PC-9 (cell line): Measurements from ENCODE around the gene PHF21B. TPM values are rescaled to one million over a fixed set of nuclear protein-coding genes. Genes with fewer than 3 reads are reported as not detected.

Source experiments
- BruUV-seq: library from RNA; stranded (reverse); fragments of 400-500 nt; replicated peaks from 2 replicates; lab custom pipeline; 2021; lab: Mats Ljungman, UMichigan
- CTCF ChIA-PET: fragments of 300-600 bp; sonication (Branson Sonifier 250); formaldehyde crosslinking; loops from one replicate; lab custom pipeline; 2022; ENCODE audit warnings: antibody characterized with exemption; lab: Charles Lee
- POLR2A ChIA-PET: fragments of 300-600 bp; sonication (Branson Sonifier 250); formaldehyde crosslinking; loops from one replicate; lab custom pipeline; 2022; ENCODE audit warnings: antibody characterized with exemption; ENCODE audit not compliant: unreplicated experiment; lab: Charles Lee
- DNase-seq, 2 experiments: peaks; one replicate each; pipeline versions ENCODE4 v3.0.0 to v3.0.0-alpha.2; 2015 to 2022; ENCODE audit warnings: mixed read lengths in 1 of 2
- H2AFZ ChIP-seq: fragments of 200-600 bp; sonication (generic); 2 replicates; pipeline ENCODE4 v1.8.1; 2017; ENCODE audit warnings: antibody characterized with exemption
- H3F3A ChIP-seq: fragments of 200-600 bp; sonication (generic); 2 replicates; pipeline ENCODE4 v1.8.1; 2017; ENCODE audit warnings: antibody characterized with exemption, mild to moderate bottlenecking, low read depth; ENCODE audit not compliant: insufficient read depth
- H3K27ac ChIP-seq: fragments of 200-600 bp; sonication (generic); 2 replicates; pipeline ENCODE4 v1.6.1; 2016; ENCODE audit warnings: mixed run types
- H3K27me3 ChIP-seq: fragments of 200-600 bp; sonication (generic); 2 replicates; pipeline ENCODE4 v1.6.1; 2016; ENCODE audit warnings: low read depth, mixed run types; ENCODE audit not compliant: insufficient read depth
- H3K36me3 ChIP-seq: fragments of 200-600 bp; sonication (generic); 2 replicates; pipeline ENCODE4 v1.6.1; 2016; ENCODE audit warnings: low read depth, mixed run types
- H3K4me1 ChIP-seq: fragments of 200-600 bp; sonication (generic); replicated peaks from 2 replicates; pipeline ENCODE4 v1.6.1; 2016; ENCODE audit warnings: mixed run types; ENCODE audit not compliant: insufficient read depth
- H3K4me2 ChIP-seq: fragments of 200-600 bp; sonication (generic); 2 replicates; pipeline ENCODE4 v1.6.1; 2017; ENCODE audit warnings: mixed run types
- H3K4me3 ChIP-seq: fragments of 200-600 bp; sonication (generic); 2 replicates; pipeline ENCODE4 v1.6.1; 2016; ENCODE audit warnings: mixed run types
- H3K79me2 ChIP-seq: fragments of 200-600 bp; sonication (generic); 2 replicates; pipeline ENCODE4 v1.6.1; 2017; ENCODE audit warnings: low read depth, mixed run types
- H3K9me2 ChIP-seq: fragments of 200-600 bp; sonication (generic); 2 replicates; pipeline ENCODE4 v1.8.1; 2017; ENCODE audit warnings: mild to moderate bottlenecking; ENCODE audit not compliant: insufficient read depth
- H3K9me3 ChIP-seq: fragments of 200-600 bp; sonication (generic); 2 replicates; pipeline ENCODE4 v1.8.1; 2016; ENCODE audit warnings: low read depth; ENCODE audit not compliant: insufficient read depth
- H4K20me1 ChIP-seq: fragments of 200-600 bp; sonication (generic); 2 replicates; pipeline ENCODE4 v1.8.1; 2017; ENCODE audit not compliant: insufficient read depth
- EZH2 ChIP-seq: fragments of 200-600 bp; sonication (generic); IDR thresholded peaks from 2 replicates; pipeline ENCODE4 v1.8.0; 2017; ENCODE audit warnings: antibody characterized with exemption, low read depth
- intact Hi-C: fragments of 100-400 bp; cut with micrococcal nuclease; formaldehyde crosslinking; loops from one replicate; pipeline ENCODE4 v1.10.0; 2022; ENCODE audit not compliant: unreplicated experiment
- total RNA-seq: library from RNA; stranded (reverse); gene quantifications from 2 replicates; pipeline ENCODE4 v1.2.3, GENCODE V29; 2021
- TF ChIP-seq, protein P1 (sequence below): fragments of 200-600 bp; sonication (generic); conservative IDR thresholded peaks from 2 replicates; pipeline ENCODE4 v1.6.1; 2017; ENCODE audit warnings: mixed run types, antibody characterized with exemption, mild to moderate bottlenecking, moderate library complexity

The PHF21B gene
- total RNA-seq, 1 experiment from 2014 or later, result not detected

DNA sequence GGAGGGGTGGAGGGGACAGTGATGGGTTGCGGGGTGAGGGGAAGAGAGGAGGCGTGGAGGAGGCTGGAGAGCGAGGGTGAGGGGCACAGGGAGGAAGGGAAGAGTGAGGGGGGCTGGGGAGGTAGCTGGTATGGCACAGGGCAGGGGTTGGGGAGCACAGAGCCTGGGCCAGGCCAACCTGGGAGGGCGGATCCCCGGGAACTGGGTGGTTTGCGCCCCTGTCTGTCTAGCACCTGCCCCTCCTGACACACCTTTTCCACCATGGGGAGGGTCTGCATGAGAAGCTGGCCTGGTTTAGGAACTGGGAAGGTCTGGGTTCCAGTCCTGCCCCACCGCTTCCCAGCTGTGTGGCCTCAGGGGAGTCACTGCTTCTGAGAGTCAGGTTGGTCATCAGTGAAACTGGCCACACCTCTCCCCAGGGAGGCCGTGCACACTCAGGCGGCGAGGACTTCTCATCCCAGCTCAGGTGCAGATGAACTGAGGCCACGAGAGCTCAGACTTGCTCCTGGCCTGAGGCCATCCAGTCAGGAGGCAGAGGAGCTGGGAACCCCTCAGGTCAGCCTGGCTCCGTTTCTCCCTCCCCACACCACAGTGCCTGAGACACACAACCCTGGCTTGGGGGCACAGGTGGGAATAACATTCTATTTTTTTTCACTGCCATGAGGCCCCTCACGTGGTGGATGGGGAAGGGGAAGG, 95.6 kb downstream of the PHF21B start:
- no peak for DNase-seq
- ChIA-PET POLR2A (no interaction called here), CTCF (interaction anchor here (0.6 kb wide), 1 partner anchor 235 kb away, joined by 3 read pairs; no protein-coding TSS in a partner anchor)
- no peaks in the 10 kb centered on the region; the same call in 1 of the 2 replicates for H3K9me3 ChIP-seq
- peaks cover 99% of the 10 kb centered on the region for H3K27me3 ChIP-seq
- no TSS peak for BruUV-seq
- H3K79me2 ChIP-seq, result no peaks in the 10 kb centered on the region
- H3K4me2 ChIP-seq, result no peak overlapping the region
- H3K27ac ChIP-seq, result no peak overlapping the region
- no peak for TF ChIP-seq EZH2
- TF ChIP-seq, protein P1, sequence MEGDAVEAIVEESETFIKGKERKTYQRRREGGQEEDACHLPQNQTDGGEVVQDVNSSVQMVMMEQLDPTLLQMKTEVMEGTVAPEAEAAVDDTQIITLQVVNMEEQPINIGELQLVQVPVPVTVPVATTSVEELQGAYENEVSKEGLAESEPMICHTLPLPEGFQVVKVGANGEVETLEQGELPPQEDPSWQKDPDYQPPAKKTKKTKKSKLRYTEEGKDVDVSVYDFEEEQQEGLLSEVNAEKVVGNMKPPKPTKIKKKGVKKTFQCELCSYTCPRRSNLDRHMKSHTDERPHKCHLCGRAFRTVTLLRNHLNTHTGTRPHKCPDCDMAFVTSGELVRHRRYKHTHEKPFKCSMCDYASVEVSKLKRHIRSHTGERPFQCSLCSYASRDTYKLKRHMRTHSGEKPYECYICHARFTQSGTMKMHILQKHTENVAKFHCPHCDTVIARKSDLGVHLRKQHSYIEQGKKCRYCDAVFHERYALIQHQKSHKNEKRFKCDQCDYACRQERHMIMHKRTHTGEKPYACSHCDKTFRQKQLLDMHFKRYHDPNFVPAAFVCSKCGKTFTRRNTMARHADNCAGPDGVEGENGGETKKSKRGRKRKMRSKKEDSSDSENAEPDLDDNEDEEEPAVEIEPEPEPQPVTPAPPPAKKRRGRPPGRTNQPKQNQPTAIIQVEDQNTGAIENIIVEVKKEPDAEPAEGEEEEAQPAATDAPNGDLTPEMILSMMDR, result no peak
- no peaks in the 10 kb centered on the region for H4K20me1 ChIP-seq
- no peaks in the 10 kb centered on the region for H3K4me1 ChIP-seq
- intact Hi-C loops, result no loop called here
- no peaks in the 10 kb centered on the region for H3K9me2 ChIP-seq
- H3K36me3 ChIP-seq, result no peaks in the 10 kb centered on the region
- no peak overlapping the region for H2AFZ ChIP-seq
- H3K4me3 ChIP-seq, result no peak overlapping the region
- no peaks in the 10 kb centered on the region for H3F3A ChIP-seq

DNA sequence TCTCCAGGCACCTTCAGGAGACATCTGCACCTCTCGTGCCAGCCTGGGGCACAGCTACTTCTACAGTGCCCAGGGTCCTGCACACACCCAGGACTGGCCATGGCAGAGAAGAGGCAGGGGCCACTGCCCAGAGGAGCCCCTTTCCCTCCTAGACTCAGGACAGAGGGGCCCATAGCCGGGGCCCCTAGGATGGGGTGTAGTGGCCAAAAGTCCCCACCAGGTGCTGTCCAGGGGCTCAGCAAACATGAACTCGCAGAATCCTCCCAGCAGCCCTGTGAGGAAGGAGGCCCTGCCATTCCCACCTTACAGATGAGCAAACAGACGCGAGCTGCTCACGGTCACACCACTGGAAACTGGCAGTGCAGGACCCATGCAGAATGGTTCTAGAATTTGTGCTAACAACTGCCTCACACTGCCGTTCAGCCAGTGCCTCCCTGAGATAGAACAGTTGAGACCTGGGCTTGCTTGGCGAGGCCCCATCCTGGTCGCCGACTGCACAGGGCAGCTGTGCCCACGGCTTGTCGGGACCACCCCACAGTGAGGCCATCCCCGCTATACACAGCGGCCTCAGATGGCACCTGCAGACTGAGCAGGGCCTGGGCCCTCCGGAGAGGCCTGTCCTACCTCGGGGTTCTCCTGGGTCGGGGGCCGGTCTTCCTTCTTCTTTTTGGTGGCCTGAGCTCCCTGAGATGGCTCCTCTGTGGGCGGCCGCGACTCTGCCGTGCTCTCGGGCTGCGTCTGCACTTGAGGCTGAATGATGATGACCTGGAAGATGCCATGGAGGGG, 96.4 kb downstream of the PHF21B start:
- Histone ChIP-seq H3F3A (no peaks in the 10 kb centered on the region), H3K4me1 (no peaks in the 10 kb centered on the region), H3K4me3 (no peak overlapping the region), H3K36me3 (no peaks in the 10 kb centered on the region), H3K9me2 (no peaks in the 10 kb centered on the region), H3K27me3 (peaks cover 99% of the 10 kb centered on the region), H3K9me3 (no peaks in the 10 kb centered on the region; the same call in 1 of the 2 replicates), H3K27ac (no peak overlapping the region), H2AFZ (no peak overlapping the region), H3K4me2 (no peak overlapping the region), H3K79me2 (no peaks in the 10 kb centered on the region), H4K20me1 (no peaks in the 10 kb centered on the region)
- no TSS peak for BruUV-seq
- no peak for DNase-seq
- TF ChIP-seq, protein P1, result no peak; the same call in 1 of the 2 replicates
- no peak for TF ChIP-seq EZH2
- ChIA-PET CTCF (interaction anchor here (0.5 to 0.6 kb wide), 2 partner anchors 142 to 236 kb away, joined by 3 read pairs; no protein-coding TSS in a partner anchor), POLR2A (no interaction called here)
- intact Hi-C loops, result no loop called here

DNA sequence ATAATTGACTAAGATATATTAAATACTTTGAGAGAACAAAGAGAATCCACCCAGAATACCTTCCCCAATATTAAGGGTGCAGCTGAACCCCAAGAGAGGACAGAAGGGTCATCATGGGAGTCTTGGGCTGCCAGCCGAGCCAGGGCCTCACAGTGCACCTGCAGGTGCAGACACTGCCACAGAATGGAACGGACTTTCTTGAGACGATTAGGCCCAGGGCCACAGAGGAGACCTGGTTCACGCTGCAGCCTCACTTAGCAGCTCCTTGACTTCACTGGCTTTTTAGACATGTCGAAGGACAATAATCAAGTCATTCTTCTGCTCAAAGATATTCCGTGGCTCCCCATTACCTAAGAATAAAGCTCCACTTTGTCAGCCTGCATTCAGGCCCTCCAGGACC, 100.6 kb downstream of the PHF21B start:
- POLR2A ChIA-PET, result no interaction called here
- DNase-seq, result no peak

More for the DNA sequence above, 100.6 kb downstream of the PHF21B start:
- Histone ChIP-seq H3K4me3 (no peak overlapping the region), H3K27me3 (peaks cover 95% of the 10 kb centered on the region), H3K9me2 (no peaks in the 10 kb centered on the region), H3K27ac (no peak overlapping the region), H2AFZ (no peak overlapping the region), H3K79me2 (no peaks in the 10 kb centered on the region), H3K4me1 (no peaks in the 10 kb centered on the region), H3K36me3 (no peaks in the 10 kb centered on the region), H3F3A (no peaks in the 10 kb centered on the region), H3K9me3 (no peaks in the 10 kb centered on the region; the same call in 1 of the 2 replicates), H3K4me2 (no peak overlapping the region), H4K20me1 (no peaks in the 10 kb centered on the region)
- intact Hi-C loops, result no loop called here
- CTCF ChIA-PET, result no interaction called here
- no TSS peak for BruUV-seq
- no peak for TF ChIP-seq EZH2
- TF ChIP-seq, protein P1, result no peak
